Measurements from ENCODE around the gene FLNC.

- TF ChIP-seq, protein P1, sequence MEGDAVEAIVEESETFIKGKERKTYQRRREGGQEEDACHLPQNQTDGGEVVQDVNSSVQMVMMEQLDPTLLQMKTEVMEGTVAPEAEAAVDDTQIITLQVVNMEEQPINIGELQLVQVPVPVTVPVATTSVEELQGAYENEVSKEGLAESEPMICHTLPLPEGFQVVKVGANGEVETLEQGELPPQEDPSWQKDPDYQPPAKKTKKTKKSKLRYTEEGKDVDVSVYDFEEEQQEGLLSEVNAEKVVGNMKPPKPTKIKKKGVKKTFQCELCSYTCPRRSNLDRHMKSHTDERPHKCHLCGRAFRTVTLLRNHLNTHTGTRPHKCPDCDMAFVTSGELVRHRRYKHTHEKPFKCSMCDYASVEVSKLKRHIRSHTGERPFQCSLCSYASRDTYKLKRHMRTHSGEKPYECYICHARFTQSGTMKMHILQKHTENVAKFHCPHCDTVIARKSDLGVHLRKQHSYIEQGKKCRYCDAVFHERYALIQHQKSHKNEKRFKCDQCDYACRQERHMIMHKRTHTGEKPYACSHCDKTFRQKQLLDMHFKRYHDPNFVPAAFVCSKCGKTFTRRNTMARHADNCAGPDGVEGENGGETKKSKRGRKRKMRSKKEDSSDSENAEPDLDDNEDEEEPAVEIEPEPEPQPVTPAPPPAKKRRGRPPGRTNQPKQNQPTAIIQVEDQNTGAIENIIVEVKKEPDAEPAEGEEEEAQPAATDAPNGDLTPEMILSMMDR (IDR thresholded peaks at IDR 0.05; ENCODE audit: insufficient read depth, low read length, poor library complexity, severe bottlenecking): no peak
- no peak for TF ChIP-seq EZH2phosphoT487 (conservative IDR thresholded peaks at IDR 0.05; ENCODE audit: low read length)
These were observed 3.3 kb upstream of the FLNC start for GRCh38 chr7:128826916-128827247.

Data from SU-DHL-6 (cell line).